ENCODE data around the gene FNDC11.

FNDC11 gene

DNA sequence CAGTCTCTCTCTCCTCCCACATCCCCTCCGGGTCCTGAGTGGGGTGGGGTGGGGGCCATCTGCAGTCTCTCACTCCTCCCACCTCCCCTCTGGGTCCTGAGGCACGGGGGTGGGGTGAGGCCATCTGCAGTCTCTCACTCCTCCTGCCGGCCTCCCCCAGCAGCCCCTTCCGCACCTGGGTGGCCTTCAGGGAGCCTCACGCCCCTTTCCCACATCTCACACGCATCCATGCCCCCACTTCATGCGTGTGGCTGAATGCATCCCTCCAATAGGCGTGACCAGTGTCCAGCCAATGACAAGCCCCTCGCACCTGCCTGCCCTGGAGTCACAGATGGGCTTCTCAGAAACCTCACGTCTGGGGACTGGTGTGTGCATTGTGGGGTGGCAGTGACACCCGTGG lies 5.4 kb upstream of the FNDC11 start:
- no peak for DNase-seq (ENCODE audit: low read depth)
- no peak for TF ChIP-seq CTCF (IDR thresholded peaks at IDR 0.05; ENCODE audit: low read depth, low read length, missing control alignments)
- H3K4me3 ChIP-seq (ENCODE audit: low read depth, low read length) = no peak overlapping the region

DNA sequence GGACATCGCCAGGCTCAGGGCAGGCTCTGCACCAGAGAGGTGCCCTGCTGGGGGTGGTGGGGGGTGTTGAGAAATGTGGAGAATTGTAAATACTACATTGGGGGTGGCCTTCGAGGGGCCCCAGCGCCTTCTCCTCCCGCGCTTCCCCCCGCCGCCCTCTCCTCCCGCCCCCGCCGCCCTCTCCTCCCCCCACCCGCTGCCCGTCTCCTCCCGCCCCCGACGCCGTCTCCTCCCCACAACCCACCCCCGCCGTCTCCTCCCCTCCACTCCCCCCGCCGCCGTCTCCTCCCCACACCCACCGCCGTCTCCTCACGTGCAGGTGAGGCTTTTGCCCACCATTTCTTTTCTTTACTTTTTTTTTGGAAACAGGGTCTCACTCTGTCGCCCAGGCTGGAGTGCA lies 4.9 kb upstream of the FNDC11 start:
- H3K4me3 ChIP-seq (ENCODE audit: low read depth, low read length) = no peak overlapping the region
- no peak for DNase-seq (ENCODE audit: low read depth)
- TF ChIP-seq CTCF (IDR thresholded peaks at IDR 0.05; ENCODE audit: low read depth, low read length, missing control alignments) = no peak

- no peak for DNase-seq (ENCODE audit: low read depth)
- TF ChIP-seq CTCF (IDR thresholded peaks at IDR 0.05; ENCODE audit: low read depth, low read length, missing control alignments) = no peak
- H3K4me3 ChIP-seq (ENCODE audit: low read depth, low read length) = no peak overlapping the region
Observed at GRCh38 chr20:63549679-63550282, 4.2 kb upstream of the FNDC11 start.

GRCh38 chr20:63551068-63551467 lies 2.9 kb upstream of the FNDC11 start:
- TF ChIP-seq CTCF (IDR thresholded peaks at IDR 0.05; ENCODE audit: low read depth, low read length, missing control alignments) = no peak
- no peak for DNase-seq (ENCODE audit: low read depth)
- H3K4me3 ChIP-seq (ENCODE audit: low read depth, low read length) = no peak overlapping the region

- peak; percentile 65 for DNase-seq (ENCODE audit: low read depth)
- TF ChIP-seq CTCF (IDR thresholded peaks at IDR 0.05; ENCODE audit: low read depth, low read length, missing control alignments) = no peak
- H3K4me3 ChIP-seq (ENCODE audit: low read depth, low read length) = no peak overlapping the region
Observed at GRCh38 chr20:63552481-63553249, 1.3 kb upstream of the FNDC11 start.

DNA sequence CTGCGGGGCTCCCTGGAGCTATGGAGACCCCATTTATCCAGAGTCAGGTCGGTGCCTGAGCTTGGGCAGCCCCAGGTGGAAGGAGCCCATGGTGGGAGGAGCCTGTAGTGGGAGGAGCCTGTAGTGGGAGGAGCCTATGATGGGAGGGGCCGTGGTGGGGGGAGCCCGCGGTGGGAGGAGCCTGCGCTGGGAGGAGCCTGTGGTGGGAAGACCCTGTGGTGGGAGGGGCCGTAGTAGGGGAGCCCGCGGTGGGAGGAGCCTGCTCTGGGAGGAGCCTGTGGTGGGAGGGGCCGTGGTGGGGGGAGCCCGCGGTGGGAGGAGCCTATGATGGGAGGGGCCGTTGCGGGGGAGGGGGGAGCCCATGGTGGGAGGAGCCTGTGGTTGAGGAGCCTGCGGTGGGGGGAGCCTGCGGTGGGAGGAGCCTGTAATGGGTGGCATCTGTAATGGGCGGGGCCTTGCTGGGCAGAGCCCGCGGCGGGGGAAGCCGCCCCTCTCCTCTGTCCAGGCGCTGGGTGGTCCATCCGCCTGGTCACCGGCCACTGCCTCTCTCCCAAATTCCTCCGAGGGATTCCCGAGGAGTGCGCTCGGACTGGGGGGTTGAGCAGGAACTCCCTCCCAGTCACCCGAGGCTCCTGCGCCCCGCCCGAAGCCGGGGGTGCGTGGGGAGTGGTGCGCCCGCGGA lies 567 bp upstream of the FNDC11 start:
- peak; percentile 55 for DNase-seq (ENCODE audit: low read depth)
- peak overlapping the region; percentile 47 for H3K4me3 ChIP-seq (ENCODE audit: low read depth, low read length)
- no peak for TF ChIP-seq CTCF (IDR thresholded peaks at IDR 0.05; ENCODE audit: low read depth, low read length, missing control alignments)

Data from GM12864 (cell line).